HFF-Myc (cell line): ENCODE measurements around the gene ADAMTS12.

Experiments
- DNase-seq: peaks from one replicate; pipeline ENCODE4 v3.0.0-alpha.2; 2011; ENCODE audit warnings: low read depth; ENCODE audit errors: extremely low read depth
- H3K4me3 ChIP-seq: replicated peaks from 2 replicates; pipeline ENCODE4 v1.5.1; 2011; ENCODE audit warnings: low read depth, mild to moderate bottlenecking, control low read depth, low read length
- TF ChIP-seq, protein P1 (sequence below): IDR thresholded peaks from 2 replicates; pipeline ENCODE4 v1.5.1; 2012; ENCODE audit warnings: mild to moderate bottlenecking, low read depth, low read length, control low read depth; ENCODE audit errors: missing control alignments

ADAMTS12 gene

DNA sequence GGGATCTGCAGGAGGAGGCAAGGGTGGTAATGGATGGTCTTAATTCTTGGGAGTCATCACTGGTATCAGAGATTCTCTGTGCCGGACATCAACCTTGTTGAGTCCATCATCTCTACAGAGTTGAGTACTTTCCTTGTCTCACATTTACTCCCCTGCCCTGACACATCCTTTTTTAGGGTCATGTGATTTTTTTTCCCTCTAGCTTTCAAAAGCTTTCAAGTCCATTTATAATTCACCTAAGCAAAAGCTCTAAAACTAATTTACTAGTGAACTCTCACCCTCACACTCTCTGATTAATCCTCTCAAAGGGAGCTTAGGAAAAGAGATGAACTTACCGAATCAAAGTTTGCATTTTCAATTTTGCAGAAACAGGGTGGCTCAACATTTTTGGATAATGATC is 258.1 kb downstream of the ADAMTS12 start:
- no peak for DNase-seq
- H3K4me3 ChIP-seq = no peak overlapping the region
- TF ChIP-seq, protein P1, sequence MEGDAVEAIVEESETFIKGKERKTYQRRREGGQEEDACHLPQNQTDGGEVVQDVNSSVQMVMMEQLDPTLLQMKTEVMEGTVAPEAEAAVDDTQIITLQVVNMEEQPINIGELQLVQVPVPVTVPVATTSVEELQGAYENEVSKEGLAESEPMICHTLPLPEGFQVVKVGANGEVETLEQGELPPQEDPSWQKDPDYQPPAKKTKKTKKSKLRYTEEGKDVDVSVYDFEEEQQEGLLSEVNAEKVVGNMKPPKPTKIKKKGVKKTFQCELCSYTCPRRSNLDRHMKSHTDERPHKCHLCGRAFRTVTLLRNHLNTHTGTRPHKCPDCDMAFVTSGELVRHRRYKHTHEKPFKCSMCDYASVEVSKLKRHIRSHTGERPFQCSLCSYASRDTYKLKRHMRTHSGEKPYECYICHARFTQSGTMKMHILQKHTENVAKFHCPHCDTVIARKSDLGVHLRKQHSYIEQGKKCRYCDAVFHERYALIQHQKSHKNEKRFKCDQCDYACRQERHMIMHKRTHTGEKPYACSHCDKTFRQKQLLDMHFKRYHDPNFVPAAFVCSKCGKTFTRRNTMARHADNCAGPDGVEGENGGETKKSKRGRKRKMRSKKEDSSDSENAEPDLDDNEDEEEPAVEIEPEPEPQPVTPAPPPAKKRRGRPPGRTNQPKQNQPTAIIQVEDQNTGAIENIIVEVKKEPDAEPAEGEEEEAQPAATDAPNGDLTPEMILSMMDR = no peak

DNA sequence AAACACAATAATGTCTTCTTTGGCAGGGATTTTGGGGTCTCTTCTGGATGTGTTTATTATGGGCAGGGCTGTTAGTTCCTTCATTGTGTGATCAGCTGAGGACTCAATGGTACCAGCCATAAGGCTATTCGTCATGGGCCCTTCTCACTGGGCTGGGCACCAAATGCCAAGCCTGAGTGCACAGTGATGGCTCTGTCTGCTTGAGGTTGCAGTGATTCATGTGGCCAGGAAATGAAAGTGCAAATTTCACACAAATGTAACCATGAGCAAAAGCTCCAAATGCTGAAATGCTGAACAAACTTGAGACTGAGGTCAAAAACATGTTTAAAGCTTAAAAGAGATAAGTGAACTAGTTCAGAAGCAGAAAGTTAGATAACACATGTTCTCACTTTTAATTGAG is 260.0 kb downstream of the ADAMTS12 start:
- TF ChIP-seq, protein P1 = no peak
- no peak overlapping the region for H3K4me3 ChIP-seq
- DNase-seq = no peak

GRCh38 chr5:33631139-33631538 is 260.7 kb downstream of the ADAMTS12 start:
- H3K4me3 ChIP-seq = no peak overlapping the region
- TF ChIP-seq, protein P1 = no peak
- no peak for DNase-seq

- TF ChIP-seq, protein P1 = no peak
- DNase-seq = no peak
- no peak overlapping the region for H3K4me3 ChIP-seq
Observed at GRCh38 chr5:33629999-33630398, 261.8 kb downstream of the ADAMTS12 start.

GRCh38 chr5:33628796-33629195 is 263.0 kb downstream of the ADAMTS12 start:
- TF ChIP-seq, protein P1 = no peak
- no peak for DNase-seq

DNA sequence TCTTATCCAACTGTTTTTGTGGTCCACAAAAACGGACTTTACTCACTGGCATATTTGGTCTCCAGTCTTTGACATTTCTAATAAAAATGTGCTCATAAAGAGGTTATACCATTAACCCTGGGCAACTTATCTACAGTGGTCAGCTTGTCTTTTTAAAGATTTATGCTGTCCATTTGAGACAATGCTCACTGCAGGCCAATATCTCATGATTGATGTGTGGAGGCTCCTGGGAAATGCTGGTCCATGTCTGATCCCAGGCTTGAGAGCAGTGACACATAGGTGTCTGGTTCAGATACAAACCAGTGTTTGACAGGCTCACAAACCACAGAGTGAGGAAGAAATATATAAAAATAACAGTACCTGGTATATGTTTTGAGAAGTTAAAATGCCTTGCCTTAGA is 270.3 kb downstream of the ADAMTS12 start:
- DNase-seq = no peak
- TF ChIP-seq, protein P1 = no peak
- no peak overlapping the region for H3K4me3 ChIP-seq

More at GRCh38 chr5:33628796-33629195, 263.0 kb downstream of the ADAMTS12 start:
- no peak overlapping the region for H3K4me3 ChIP-seq

- TF ChIP-seq, protein P1 = no peak
- no peak for DNase-seq
- H3K4me3 ChIP-seq = no peak overlapping the region
Observed at GRCh38 chr5:33614039-33614438, 277.8 kb downstream of the ADAMTS12 start.
